RPMI8226 (cell line): Measurements from ENCODE around the gene STRC.
"Not testable (repeated sequence)": the region's sequence is repeated elsewhere in the genome, so short reads cannot be mapped to it uniquely, and the experiment has no call there.

ENCODE experiments used
- DNase-seq: peaks from one replicate; pipeline ENCODE4 v3.0.0-alpha.2; 2015

STRC gene

DNA sequence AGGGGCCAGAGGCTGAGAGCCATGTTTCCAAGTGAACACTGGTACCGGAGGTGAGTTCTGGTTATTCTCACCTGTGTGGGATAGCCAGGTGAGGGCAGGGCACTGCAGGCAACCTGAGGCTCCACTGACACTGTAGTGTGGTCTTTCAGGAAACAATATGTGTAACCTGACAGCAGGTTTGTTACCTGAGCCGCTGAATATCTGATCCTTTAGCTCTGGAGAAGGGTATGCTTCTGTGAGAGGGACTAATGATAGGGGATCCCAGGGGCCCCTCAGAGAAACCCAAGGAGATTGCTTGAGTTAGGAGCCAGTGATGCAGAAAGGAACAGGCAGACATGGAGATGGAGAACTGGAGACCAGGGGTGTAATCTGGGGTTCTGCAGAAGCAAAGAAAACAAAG is at the start of gene STRC:
TSS of gene STRC (minus strand) at position 101 of the 400 bp plus-strand sequence. CDS start at position 23, 78 bp downstream.
- DNase-seq = not testable (repeated sequence)

DNA sequence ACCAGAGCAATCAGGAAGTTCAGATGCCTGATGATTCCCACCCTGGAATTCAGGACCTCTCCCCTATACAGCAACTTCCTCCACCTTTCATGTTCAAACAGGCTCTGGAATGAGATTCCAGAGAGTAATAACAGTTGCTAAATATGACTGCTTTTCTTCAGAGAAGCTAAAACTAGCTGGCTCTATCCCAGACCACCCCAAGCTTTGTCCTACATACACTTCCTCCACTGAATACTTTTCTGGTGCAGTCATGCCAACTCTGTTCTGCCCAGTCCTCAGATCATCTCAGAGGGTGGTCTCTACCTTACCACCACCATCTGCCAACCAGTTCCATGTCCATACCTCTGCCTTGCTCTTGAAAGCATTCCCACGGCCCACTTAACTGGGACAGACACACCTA is 47.6 kb upstream of the STRC start:
- DNase-seq = not testable (repeated sequence)

DNA sequence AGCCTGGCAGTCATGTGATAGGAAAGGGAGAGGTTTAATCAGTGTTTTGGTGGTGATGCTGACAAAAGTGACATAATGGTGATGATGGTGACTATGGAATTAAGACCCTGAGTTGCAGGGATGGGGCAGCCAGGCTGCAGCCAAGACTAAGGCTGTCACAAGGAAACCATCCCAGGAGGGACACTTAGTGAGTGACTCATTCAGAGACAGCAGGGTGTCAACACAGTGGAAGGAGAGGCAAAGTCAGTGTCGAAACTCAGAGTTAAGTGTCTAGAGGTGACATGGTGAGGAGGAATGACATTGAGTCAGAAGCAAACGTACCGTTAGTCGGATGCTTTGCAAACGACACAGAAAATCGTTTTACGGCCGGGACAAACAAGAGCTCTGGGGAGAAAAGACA is 44.7 kb upstream of the STRC start:
- not testable (repeated sequence) for DNase-seq

DNA sequence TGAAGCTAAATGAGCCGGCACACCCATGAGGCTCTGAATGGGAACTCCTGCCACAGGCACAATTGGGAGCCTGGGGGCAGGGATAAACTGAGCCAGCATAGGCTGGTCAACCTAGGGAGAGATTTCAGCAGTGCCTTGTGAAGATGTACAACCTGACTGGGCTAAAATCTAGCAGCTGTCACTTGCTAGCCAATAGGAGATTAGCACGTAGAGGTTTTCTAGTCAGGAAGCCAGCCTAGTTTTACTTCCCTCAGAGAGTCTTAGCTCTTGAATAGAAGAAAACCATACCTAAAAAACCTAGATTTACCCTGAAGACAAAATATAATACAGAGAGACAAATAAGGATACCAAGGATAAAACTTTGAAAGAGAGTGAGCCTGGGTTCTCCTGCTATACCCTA is 43.7 kb upstream of the STRC start:
- not testable (repeated sequence) for DNase-seq

DNA sequence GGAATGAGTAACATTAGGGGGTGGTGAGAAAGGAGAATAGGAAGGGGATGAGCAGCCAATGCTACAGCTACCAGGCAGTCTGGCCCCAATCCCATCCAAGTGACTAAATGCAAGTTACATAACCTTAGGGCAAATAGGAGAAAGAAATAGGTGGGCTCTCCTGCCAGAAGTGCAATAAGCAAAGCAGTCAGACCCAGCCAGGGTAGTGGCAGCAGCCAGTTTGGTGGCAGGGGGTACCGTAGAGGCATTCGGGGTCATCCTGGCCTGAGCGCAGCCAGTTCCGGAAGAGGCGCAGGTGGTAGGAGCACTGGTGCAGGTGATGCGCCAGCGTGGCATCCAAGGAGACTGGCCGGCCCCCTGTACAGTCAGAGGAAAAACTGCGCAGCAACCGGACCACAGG is 41.1 kb upstream of the STRC start:
- DNase-seq = not testable (repeated sequence)

GRCh38 chr15:43649430-43649926 is 30.9 kb upstream of the STRC start:
- not testable (repeated sequence) for DNase-seq

GRCh38 chr15:43648649-43649429 is 30.2 kb upstream of the STRC start, which contains the start of gene CATSPER2:
Gene CATSPER2 (minus strand): TSS chr15:43648844. CDS start chr15:43648061, 783 bp downstream.
- no peak for DNase-seq

GRCh38 chr15:43638464-43639204 is 20.0 kb upstream of the STRC start:
- DNase-seq = not testable (repeated sequence)

GRCh38 chr15:43626937-43627336 is 8.3 kb upstream of the STRC start:
- not testable (repeated sequence) for DNase-seq

GRCh38 chr15:43625106-43625505 is 6.5 kb upstream of the STRC start:
- DNase-seq = no peak

DNA sequence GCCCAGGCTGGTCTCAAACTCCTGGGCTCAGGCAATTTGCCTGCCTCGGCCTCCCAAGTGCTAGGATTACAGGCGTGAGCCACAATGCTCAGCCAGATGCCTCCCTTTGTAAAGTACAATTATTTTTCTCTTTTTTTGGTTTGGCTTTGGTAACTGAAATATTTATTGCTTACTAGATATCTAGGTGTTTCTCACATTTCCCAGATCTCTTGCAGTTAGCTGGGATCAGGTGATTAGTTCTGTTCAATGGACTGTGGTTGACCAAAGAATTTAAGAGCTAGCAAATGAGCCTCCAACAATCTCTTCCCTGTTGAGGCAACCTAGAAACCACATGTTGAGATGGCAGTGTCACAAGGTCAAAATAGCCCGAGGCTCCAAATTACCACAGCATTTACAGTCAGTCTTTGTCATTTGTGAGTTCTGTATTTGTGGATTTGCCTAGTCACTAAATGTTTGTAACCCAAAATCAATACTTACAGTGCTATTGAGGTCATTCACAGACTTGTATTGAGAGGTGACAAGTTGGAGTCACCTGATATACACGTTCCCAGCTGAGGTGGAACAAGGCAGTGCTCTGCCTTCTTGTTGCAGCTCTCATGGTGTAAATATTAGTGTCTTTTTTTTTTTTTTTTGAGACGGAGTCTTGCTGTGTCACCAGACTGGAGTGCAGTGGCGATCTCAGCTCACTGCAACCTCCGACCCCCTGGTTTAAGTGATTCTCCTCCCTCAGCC is 3.6 kb upstream of the STRC start:
- not testable (repeated sequence) for DNase-seq

DNA sequence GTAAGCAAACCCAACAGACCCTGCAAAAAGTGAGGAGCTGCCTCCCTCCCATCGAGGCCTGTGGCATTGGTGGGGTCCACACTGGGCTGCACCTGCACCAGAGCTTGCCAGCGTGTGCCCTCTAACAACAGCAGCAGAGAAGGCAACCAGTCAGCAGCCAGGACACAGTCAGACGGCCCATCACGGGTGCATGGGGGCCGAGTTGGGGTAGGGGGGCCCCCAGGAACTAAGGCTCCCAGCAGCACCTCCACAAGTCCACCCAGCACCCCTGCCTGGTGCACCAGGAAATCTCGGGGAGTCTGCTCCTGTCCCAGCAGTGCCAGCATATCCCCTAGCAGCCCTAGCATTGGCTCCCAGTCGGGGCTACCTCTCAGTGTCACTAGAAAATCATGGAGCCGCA is 850 bp downstream of the STRC start:
- not testable (repeated sequence) for DNase-seq

DNA sequence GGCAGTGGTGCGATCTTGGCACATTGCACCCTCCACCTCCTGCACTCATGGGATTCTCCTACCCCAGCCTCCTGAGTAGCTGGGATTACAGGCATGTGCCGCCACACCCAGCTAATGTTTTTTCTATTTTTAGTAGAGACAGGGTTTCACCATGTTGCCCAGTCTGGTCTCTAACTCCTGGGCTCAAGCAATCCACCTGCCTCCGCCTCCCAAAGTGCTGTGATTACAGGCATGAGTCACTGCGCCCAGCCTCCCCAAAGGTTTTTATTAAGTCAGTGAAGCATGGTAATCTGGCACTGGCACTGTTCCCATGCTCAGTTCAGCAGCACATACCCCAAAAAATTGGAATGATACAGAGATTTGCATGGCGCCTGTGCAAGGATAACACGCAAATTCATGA is 16.4 kb downstream of the STRC start:
- DNase-seq = not testable (repeated sequence)

GRCh38 chr15:43600200-43600599 is 18.4 kb downstream of the STRC start:
- not testable (repeated sequence) for DNase-seq

GRCh38 chr15:43599131-43599530 is 19.5 kb downstream of the STRC start:
- not testable (repeated sequence) for DNase-seq

DNA sequence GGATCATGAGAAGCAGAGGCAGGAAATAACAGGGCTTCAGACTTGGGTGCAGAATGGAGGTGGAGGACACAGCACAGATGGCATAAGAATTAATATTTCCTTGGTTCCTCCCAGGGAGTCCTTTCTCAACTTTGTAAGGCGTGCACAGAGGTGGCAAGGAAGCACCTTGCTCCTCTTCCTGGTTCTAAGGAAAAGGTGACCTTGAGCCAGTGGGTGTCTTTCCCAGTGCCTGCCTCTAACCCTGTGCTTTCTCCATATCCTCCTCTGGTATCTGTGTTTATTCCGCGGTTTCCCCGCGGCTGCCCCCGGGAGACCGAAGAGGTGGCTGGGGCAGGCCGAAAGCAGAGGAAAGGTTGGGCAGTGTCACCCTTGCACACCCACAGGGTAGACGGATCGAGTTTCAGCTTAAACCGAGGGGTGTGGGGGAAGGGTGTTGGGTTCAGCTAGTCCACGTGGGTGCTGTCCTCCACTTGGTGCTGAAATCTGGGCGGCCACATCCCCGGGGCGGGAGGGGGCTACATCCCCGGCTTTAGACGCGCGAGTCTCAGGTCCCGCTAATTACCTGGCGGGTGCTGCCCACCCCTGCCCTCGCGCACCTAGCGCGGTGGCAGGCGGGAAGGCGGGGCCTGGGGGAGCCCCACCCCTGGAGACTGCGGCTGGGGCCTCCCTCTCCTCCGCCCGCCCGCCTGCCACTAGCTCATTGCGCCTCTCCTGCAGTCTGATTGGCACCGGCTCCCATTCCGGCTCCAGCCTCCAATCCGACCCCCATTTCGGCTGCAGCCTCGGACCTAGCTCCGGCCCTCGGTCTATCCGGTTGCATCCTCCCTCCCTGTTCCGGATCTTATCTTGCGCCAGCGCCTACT is 25.0 kb downstream of the STRC start, which contains the start of gene CKMT1B:
TSS of gene CKMT1B (plus strand) at position 700 of the 863 bp plus-strand sequence. CDS start 192 bp downstream, outside the sequence.
- DNase-seq = not testable (repeated sequence)

GRCh38 chr15:43592841-43593240 is 25.8 kb downstream of the STRC start:
- DNase-seq = not testable (repeated sequence)

DNA sequence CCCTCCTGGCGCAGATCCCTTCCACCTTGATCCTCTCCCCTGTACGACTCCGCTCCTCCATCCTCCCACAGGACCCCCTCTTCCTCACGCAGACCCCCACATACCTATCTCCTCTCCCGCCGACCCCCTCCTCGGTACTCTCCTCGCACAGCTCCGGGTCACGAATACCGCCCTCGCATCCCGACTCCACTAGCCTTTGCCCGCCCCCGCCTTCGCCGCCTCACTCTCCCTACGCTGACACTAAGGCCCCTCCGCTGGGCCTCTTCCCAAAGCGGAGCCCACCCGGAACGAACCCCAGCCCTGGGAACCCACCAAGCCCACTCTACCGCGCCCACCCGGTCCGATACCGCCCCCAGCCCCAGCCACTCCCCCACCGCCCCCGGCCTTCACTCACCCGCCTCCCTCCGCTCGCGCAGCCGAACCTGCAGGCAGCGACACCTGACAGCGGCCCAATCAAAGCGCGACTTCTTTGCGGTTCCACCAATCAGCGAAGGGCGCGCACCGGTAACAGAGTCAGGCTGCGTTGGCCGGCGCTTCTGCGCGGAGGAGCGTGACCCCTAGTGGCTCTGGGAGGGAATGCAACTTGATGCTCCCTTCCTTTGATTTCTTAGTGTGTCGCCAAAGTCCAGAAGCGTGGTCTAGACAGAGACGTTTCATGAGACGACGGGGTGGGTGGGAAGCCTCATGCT is 28.7 kb downstream of the STRC start, which contains the start of gene PPIP5K1:
TSS of gene PPIP5K1 (minus strand) at position 431 of the 689 bp plus-strand sequence. CDS start 5,704 bp downstream, outside the sequence.
- not testable (repeated sequence) for DNase-seq

DNA sequence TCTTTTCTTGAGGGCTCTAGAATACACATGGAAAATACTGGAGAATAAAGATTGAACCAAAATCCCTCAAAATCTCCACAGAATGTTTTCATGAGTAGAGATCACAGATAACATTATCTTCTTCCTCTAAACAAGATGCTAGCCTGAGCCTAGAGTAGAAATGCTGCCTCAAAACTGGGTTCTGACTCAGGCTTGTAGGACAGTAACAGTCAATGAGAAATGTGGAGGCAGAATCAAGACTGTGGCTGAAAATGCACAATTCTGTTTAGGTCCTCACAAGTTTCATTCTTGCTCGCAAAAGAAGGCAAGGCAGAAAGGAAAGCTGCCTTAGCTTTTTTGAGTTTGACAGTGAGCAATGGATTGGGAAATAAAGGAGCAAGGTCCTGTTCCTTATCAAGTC is 44.0 kb downstream of the STRC start:
- DNase-seq = not testable (repeated sequence)

GRCh38 chr15:43566615-43567014 is 52.0 kb downstream of the STRC start:
- not testable (repeated sequence) for DNase-seq

GRCh38 chr15:43563793-43564192 is 54.8 kb downstream of the STRC start:
- DNase-seq = not testable (repeated sequence)
